SU-DHL-6 (cell line): ENCODE measurements around the gene STAG3.
"Not testable (repeated sequence)": the region's sequence is repeated elsewhere in the genome, so short reads cannot be mapped to it uniquely, and the experiment has no call there.

Experiments used
- H2AFZ ChIP-seq: fragments of 200-600 bp; sonication (generic); 2 replicates; pipeline ENCODE4 v1.6.1; 2014; ENCODE audit warnings: low read depth, mild to moderate bottlenecking, moderate library complexity, mixed read lengths, antibody characterized with exemption, low read length; ENCODE audit not compliant: severe bottlenecking
- H3F3A ChIP-seq: fragments of 200-600 bp; shearing (Covaris generic); 2 replicates; pipeline ENCODE4 v1.6.0; 2016; ENCODE audit warnings: antibody characterized with exemption, mild to moderate bottlenecking; ENCODE audit not compliant: insufficient read depth
- H3K27ac ChIP-seq: fragments of 200-600 bp; sonication (generic); 2 replicates; pipeline ENCODE4 v1.5.1; 2016; ENCODE audit warnings: low read depth, mild to moderate bottlenecking, low read length, moderate library complexity, mixed read lengths
- H3K27me3 ChIP-seq: fragments of 200-600 bp; sonication (generic), shearing (Covaris generic); 2 replicates; pipeline ENCODE4 v1.6.0; 2014; ENCODE audit warnings: mild to moderate bottlenecking, low read length
- H3K36me3 ChIP-seq: fragments of 200-600 bp; sonication (generic); 2 replicates; pipeline ENCODE4 v1.6.1; 2014; ENCODE audit warnings: mild to moderate bottlenecking, low read length, mixed read lengths
- H3K4me2 ChIP-seq: fragments of 300-600, 200-600 bp; shearing (Covaris generic), sonication (generic); 2 replicates; pipeline ENCODE4 v1.6.0; 2014; ENCODE audit warnings: low read length, low read depth, mild to moderate bottlenecking; ENCODE audit not compliant: poor library complexity, severe bottlenecking
- H3K4me3 ChIP-seq: fragments of 200-600 bp; sonication (generic); 2 replicates; pipeline ENCODE4 v1.5.1; 2014; ENCODE audit warnings: antibody characterized with exemption, low read length, mild to moderate bottlenecking, mixed read lengths; ENCODE audit not compliant: insufficient read depth, poor library complexity, severe bottlenecking
- H3K79me2 ChIP-seq: fragments of 200-600 bp; sonication (generic); 2 replicates; pipeline ENCODE4 v1.6.1; 2014; ENCODE audit warnings: mild to moderate bottlenecking, low read length, moderate library complexity; ENCODE audit not compliant: insufficient read depth
- H3K9ac ChIP-seq: fragments of 200-600 bp; sonication (generic); 2 replicates; pipeline ENCODE4 v1.7.0; 2014; ENCODE audit warnings: mild to moderate bottlenecking, low read length
- H3K9me2 ChIP-seq: fragments of 200-600 bp; sonication (generic); replicated peaks from 2 replicates; pipeline ENCODE4 v1.6.1; 2014; ENCODE audit warnings: low read length; ENCODE audit not compliant: insufficient read depth
- H3K9me3 ChIP-seq: fragments of 200-600 bp; sonication (generic); 2 replicates; pipeline ENCODE4 v1.6.1; 2014; ENCODE audit warnings: low read length, mixed read lengths; ENCODE audit not compliant: insufficient read depth
- H4K20me1 ChIP-seq: fragments of 200-600 bp; sonication (generic); 2 replicates; pipeline ENCODE4 v1.6.1; 2014; ENCODE audit warnings: low read depth, mild to moderate bottlenecking, antibody characterized with exemption, low read length, moderate library complexity, mixed read lengths
- EZH2phosphoT487 ChIP-seq: fragments of 200-600 bp; sonication (generic), shearing (Covaris generic); conservative IDR thresholded peaks from 2 replicates; pipeline ENCODE4 v1.6.1; 2018; ENCODE audit warnings: mild to moderate bottlenecking, antibody characterized with exemption, low read length, moderate library complexity, mixed read lengths
- TF ChIP-seq, protein P1 (sequence below): fragments of 200-600 bp; sonication (generic); IDR thresholded peaks from one replicate; pipeline ENCODE4 v1.5.1; 2017; ENCODE audit warnings: antibody characterized with exemption, mild to moderate bottlenecking, low read length, moderate library complexity; ENCODE audit not compliant: insufficient read depth, poor library complexity, severe bottlenecking

STAG3 gene

DNA sequence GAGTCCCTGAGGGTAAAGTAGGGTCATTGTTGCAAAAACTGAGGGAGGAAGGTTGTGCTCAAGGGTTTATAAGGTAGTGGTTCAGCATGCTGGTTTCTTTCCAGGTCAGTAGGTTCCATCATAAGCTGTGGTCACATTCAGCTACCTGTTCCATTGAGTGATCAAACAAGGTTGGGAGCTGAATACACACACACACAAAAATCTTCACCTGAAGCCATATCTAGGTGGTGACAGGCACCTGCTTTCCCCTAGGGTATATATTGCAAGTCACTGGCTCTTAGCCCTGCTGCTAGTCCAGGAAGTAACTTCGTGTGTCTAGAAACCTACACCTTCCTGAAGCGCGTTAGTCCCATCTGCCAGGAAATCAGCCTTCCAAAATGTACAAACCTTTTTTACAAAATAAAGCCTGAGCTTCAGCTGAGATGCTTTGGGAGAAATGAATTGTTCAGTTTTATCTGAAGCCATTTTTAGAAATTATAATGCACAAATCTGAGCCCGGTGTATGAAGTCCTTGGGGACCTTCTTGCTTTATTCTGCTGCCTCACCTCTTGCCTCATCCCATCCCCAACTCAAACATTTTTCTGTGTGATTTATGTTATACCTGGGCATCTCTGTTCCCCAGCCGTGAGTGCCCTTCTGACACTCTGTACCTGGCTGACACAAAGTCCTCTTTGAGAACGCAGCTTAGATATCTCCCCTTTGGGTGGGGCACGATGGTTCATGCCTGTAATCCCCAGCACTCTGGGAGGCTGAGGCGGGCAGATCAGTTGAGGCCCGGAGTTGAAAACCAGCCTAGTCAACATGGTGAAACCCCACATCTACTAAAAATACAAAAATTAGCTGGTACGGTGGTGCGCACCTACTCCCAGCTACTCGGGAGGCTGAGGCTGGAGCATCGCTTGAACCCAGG lies 39.6 kb upstream of the STAG3 start:
- Histone ChIP-seq H3K4me2 (peak overlapping the region; percentile 47), H3K4me3 (no peak overlapping the region), H3K79me2 (no peaks in the 10 kb centered on the region), H3K9ac (peak overlapping the region; percentile 16), H3F3A (peaks cover 12% of the 10 kb centered on the region), H3K27ac (peak overlapping the region; percentile 51), H2AFZ (peak overlapping the region; percentile 83), H3K36me3 (no peaks in the 10 kb centered on the region), H4K20me1 (no peaks in the 10 kb centered on the region), H3K9me2 (no peaks in the 10 kb centered on the region), H3K9me3 (no peaks in the 10 kb centered on the region), H3K27me3 (no peaks in the 10 kb centered on the region)
- TF ChIP-seq, protein P1, sequence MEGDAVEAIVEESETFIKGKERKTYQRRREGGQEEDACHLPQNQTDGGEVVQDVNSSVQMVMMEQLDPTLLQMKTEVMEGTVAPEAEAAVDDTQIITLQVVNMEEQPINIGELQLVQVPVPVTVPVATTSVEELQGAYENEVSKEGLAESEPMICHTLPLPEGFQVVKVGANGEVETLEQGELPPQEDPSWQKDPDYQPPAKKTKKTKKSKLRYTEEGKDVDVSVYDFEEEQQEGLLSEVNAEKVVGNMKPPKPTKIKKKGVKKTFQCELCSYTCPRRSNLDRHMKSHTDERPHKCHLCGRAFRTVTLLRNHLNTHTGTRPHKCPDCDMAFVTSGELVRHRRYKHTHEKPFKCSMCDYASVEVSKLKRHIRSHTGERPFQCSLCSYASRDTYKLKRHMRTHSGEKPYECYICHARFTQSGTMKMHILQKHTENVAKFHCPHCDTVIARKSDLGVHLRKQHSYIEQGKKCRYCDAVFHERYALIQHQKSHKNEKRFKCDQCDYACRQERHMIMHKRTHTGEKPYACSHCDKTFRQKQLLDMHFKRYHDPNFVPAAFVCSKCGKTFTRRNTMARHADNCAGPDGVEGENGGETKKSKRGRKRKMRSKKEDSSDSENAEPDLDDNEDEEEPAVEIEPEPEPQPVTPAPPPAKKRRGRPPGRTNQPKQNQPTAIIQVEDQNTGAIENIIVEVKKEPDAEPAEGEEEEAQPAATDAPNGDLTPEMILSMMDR: no peak
- TF ChIP-seq EZH2phosphoT487: no peak

DNA sequence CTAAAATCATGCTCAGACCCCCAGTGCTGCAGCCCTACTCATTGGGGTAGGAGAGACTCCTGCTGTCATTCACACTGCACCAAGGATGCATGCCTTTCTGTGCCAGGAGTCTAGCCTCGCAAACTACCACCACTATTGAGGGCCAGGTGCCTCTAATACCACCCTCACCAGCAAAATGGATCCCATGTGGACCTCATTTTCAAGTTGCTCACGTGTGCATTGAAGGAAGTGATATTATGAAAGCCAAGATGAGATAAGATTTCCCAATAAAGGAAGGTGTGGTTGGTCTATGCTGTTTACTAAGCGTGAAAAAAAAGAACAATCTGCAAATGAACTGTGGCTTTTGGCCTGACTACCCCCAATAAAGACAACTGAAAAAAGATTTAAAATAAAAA lies 36.2 kb upstream of the STAG3 start:
- TF ChIP-seq EZH2phosphoT487: no peak
- TF ChIP-seq, protein P1: no peak
- H3K36me3 ChIP-seq: no peaks in the 10 kb centered on the region
- peaks cover 14% of the 10 kb centered on the region for H3F3A ChIP-seq
- H3K9ac ChIP-seq: no peak overlapping the region
- H3K9me2 ChIP-seq: no peaks in the 10 kb centered on the region
- no peak overlapping the region for H3K4me3 ChIP-seq
- no peaks in the 10 kb centered on the region for H3K9me3 ChIP-seq
- H3K27me3 ChIP-seq: no peaks in the 10 kb centered on the region
- H3K27ac ChIP-seq: no peak overlapping the region
- no peak overlapping the region for H2AFZ ChIP-seq
- H3K4me2 ChIP-seq: no peak overlapping the region
- H3K79me2 ChIP-seq: no peaks in the 10 kb centered on the region
- H4K20me1 ChIP-seq: no peaks in the 10 kb centered on the region

DNA sequence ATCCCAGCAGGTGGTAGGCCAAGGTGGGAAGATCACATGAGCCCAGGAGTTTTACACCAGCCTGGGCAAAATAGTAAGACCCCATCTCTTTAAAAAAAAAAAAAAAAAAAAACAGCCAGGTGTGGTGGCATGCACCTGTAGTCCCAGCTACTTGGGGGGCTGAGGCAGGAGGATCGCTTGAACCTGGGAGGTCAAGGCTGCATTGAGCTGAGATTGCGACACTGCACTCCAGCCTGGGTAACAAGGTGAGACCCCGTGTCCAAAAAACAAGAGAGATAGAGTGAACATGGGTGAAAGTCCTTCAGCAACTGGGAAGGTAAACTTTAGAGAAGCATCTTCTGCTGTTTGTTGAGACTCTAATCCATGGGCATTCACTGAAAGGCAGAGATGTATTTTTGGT lies 35.3 kb upstream of the STAG3 start:
- H4K20me1 ChIP-seq: no peaks in the 10 kb centered on the region
- H3K4me3 ChIP-seq: no peak overlapping the region
- no peak overlapping the region for H3K27ac ChIP-seq
- H3K27me3 ChIP-seq: no peaks in the 10 kb centered on the region
- no peaks in the 10 kb centered on the region for H3K36me3 ChIP-seq
- no peak overlapping the region for H2AFZ ChIP-seq
- no peak overlapping the region for H3K4me2 ChIP-seq
- no peaks in the 10 kb centered on the region for H3K9me2 ChIP-seq
- no peak overlapping the region for H3K9ac ChIP-seq
- no peaks in the 10 kb centered on the region for H3K9me3 ChIP-seq
- no peaks in the 10 kb centered on the region for H3K79me2 ChIP-seq
- H3F3A ChIP-seq: peaks cover 14% of the 10 kb centered on the region
- no peak for TF ChIP-seq EZH2phosphoT487
- TF ChIP-seq, protein P1: no peak

DNA sequence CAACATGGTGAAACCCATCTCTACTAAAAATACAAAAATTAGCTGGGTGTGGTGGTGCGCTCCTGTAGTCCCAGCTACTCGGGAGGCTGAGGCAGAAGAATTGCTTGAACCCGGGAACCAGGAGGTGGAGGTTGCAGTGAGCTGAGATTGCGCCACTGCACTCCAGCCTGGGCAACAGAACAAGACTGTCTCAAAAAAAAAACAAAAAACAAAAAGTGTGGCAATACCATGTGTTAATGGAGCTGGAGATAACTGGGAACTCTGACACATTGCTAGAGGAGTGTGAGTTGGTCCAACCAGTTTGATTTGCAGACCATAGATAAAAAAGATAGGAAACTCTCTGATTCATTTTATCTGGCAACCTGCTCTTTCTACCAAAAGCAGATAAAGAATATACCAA lies 31.4 kb upstream of the STAG3 start:
- H3K36me3 ChIP-seq, H2AFZ ChIP-seq, H3K9ac ChIP-seq, H3F3A ChIP-seq, H3K9me3 ChIP-seq, H3K4me3 ChIP-seq, H3K27me3 ChIP-seq, H4K20me1 ChIP-seq, H3K9me2 ChIP-seq, H3K4me2 ChIP-seq, H3K27ac ChIP-seq: not testable (repeated sequence)
- peaks cover 21% of the 10 kb centered on the region for H3K79me2 ChIP-seq
